Measurements from ENCODE around the gene RBM6. TPM values are rescaled to one million over a fixed set of nuclear protein-coding genes. Genes with fewer than 3 reads are reported as not detected.
A peak's percentile ranks its signal among the peaks of the same experiment; 100 is the strongest.
"Not testable (repeated sequence)": the region's sequence is repeated elsewhere in the genome, so short reads cannot be mapped to it uniquely, and the experiment has no call there.

RBM6 gene
- polyA plus RNA-seq, 1 experiment = 62.8 TPM

- POLR2A ChIA-PET = no interaction called here
- CTCF ChIA-PET = no interaction called here
- no peaks in the 10 kb centered on the region for H3K27me3 ChIP-seq (ENCODE audit: control insufficient read depth, insufficient read depth, low read length)
- TF ChIP-seq CTCF (IDR thresholded peaks at IDR 0.05; ENCODE audit: low read depth, low read length) = no peak
- no peak for DNase-seq (ENCODE audit: low read depth, low spot score)
- H3K4me3 ChIP-seq (ENCODE audit: low read depth, low read length) = no peak overlapping the region
- H3K27ac ChIP-seq (ENCODE audit: low read depth, low read length) = no peak overlapping the region
- no peaks in the 10 kb centered on the region for H3K9me3 ChIP-seq (ENCODE audit: control insufficient read depth, insufficient read depth, low read length)
Measured at GRCh38 chr3:50003824-50004223, 63.9 kb downstream of the RBM6 start.

GRCh38 chr3:50008931-50009330 is 69.0 kb downstream of the RBM6 start:
- Histone ChIP-seq H3K9me3 (ENCODE audit: control insufficient read depth, insufficient read depth, low read length) (no peaks in the 10 kb centered on the region), H3K4me3 (ENCODE audit: low read depth, low read length) (no peak overlapping the region), H3K27ac (ENCODE audit: low read depth, low read length) (no peak overlapping the region), H3K27me3 (ENCODE audit: control insufficient read depth, insufficient read depth, low read length) (no peaks in the 10 kb centered on the region)
- ChIA-PET CTCF (no interaction called here), POLR2A (no interaction called here)
- no peak for TF ChIP-seq CTCF (IDR thresholded peaks at IDR 0.05; ENCODE audit: low read depth, low read length)
- DNase-seq (ENCODE audit: low read depth, low spot score) = no peak

- no peaks in the 10 kb centered on the region for H3K27me3 ChIP-seq (ENCODE audit: control insufficient read depth, insufficient read depth, low read length)
- H3K27ac ChIP-seq (ENCODE audit: low read depth, low read length) = peak overlapping the region; percentile 39
- TF ChIP-seq CTCF (IDR thresholded peaks at IDR 0.05; ENCODE audit: low read depth, low read length) = no peak
- H3K9me3 ChIP-seq (ENCODE audit: control insufficient read depth, insufficient read depth, low read length) = no peaks in the 10 kb centered on the region
- H3K4me3 ChIP-seq (ENCODE audit: low read depth, low read length) = no peak overlapping the region
- POLR2A ChIA-PET = interaction anchor here (1.1 kb wide), 1 partner anchor 71 kb away, joined by 3 read pairs; no protein-coding TSS in a partner anchor
- CTCF ChIA-PET = interaction anchor here (0.7 kb wide), 1 partner anchor 209 kb away, joined by 7 read pairs; no protein-coding TSS in a partner anchor
- DNase-seq (ENCODE audit: low read depth, low spot score) = no peak
Measured at GRCh38 chr3:50010959-50011358, 71.0 kb downstream of the RBM6 start.

GRCh38 chr3:50015918-50016317 is 76.0 kb downstream of the RBM6 start:
- TF ChIP-seq CTCF (IDR thresholded peaks at IDR 0.05; ENCODE audit: low read depth, low read length) = no peak
- no peak for DNase-seq (ENCODE audit: low read depth, low spot score)
- no peak overlapping the region for H3K27ac ChIP-seq (ENCODE audit: low read depth, low read length)
- H3K4me3 ChIP-seq (ENCODE audit: low read depth, low read length) = no peak overlapping the region
- no peaks in the 10 kb centered on the region for H3K27me3 ChIP-seq (ENCODE audit: control insufficient read depth, insufficient read depth, low read length)
- ChIA-PET POLR2A (no interaction called here), CTCF (no interaction called here)
- no peaks in the 10 kb centered on the region for H3K9me3 ChIP-seq (ENCODE audit: control insufficient read depth, insufficient read depth, low read length)

GRCh38 chr3:50028346-50028745 is 88.4 kb downstream of the RBM6 start:
- CTCF ChIA-PET = no interaction called here
- H3K27ac ChIP-seq (ENCODE audit: low read depth, low read length) = no peak overlapping the region
- POLR2A ChIA-PET = no interaction called here
- no peak overlapping the region for H3K4me3 ChIP-seq (ENCODE audit: low read depth, low read length)
- no peak for DNase-seq (ENCODE audit: low read depth, low spot score)
- H3K9me3 ChIP-seq (ENCODE audit: control insufficient read depth, insufficient read depth, low read length) = no peaks in the 10 kb centered on the region
- H3K27me3 ChIP-seq (ENCODE audit: control insufficient read depth, insufficient read depth, low read length) = no peaks in the 10 kb centered on the region
- TF ChIP-seq CTCF (IDR thresholded peaks at IDR 0.05; ENCODE audit: low read depth, low read length) = no peak

- H3K27me3 ChIP-seq (ENCODE audit: control insufficient read depth, insufficient read depth, low read length); DNase-seq (ENCODE audit: low read depth, low spot score); CTCF ChIA-PET; H3K27ac ChIP-seq (ENCODE audit: low read depth, low read length); H3K9me3 ChIP-seq (ENCODE audit: control insufficient read depth, insufficient read depth, low read length); H3K4me3 ChIP-seq (ENCODE audit: low read depth, low read length); POLR2A ChIA-PET: not testable (repeated sequence)
Measured at GRCh38 chr3:50031201-50031600, 91.3 kb downstream of the RBM6 start.

Measured in AG04450 (cell line).